Measurements from ENCODE around the gene PTPRJ.
"Not testable (repeated sequence)": the region's sequence is repeated elsewhere in the genome, so short reads cannot be mapped to it uniquely, and the experiment has no call there.

The PTPRJ gene

DNA sequence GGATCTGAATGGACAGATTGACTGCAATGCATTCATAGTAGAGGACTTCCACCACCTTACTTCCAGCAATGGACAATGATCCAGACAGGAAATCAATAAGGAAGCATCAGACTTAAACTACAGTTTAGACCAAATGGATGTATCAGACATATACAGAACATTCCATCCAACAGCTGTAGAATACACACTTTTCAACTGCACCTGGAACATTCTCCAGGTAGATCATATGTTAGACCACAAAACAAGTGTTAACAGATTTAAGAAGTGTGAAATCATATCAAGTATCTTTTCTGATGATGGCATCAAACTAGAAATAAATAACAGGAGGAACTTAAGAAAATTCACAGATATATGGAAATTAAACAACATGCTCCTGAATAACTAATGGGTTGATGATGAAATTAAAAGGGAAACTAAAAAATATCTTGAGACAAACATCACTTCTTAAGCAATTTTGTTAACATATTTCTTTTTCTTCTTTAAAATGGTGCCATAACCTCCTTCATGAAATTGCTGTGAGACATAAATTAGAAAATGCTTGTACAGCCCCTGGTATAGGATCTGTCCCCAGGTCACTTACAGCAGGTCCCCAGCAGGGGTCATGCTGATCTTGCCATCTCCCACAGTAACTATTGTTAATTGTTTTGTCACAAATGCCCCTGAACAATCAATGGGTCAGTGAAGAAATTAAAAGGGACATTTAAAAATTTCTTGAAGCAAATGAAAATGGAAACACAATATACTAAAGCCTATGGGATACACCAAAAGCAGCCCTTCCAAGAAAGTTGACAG is 136.3 kb downstream of the PTPRJ start:
- no peaks in the 10 kb centered on the region for H3K27me3 ChIP-seq (ENCODE audit: insufficient read depth, low read length)
- no peaks in the 10 kb centered on the region for H3K4me1 ChIP-seq (ENCODE audit: insufficient read depth, low read length)
- no peaks in the 10 kb centered on the region for H3K36me3 ChIP-seq (ENCODE audit: insufficient read depth, low read length)
- H2AFZ ChIP-seq (ENCODE audit: low read depth, low read length), result no peak overlapping the region
- peaks cover 3% of the 10 kb centered on the region for H3K9me3 ChIP-seq (ENCODE audit: low read length)
- no peak overlapping the region for H3K4me3 ChIP-seq (ENCODE audit: low read length)

DNA sequence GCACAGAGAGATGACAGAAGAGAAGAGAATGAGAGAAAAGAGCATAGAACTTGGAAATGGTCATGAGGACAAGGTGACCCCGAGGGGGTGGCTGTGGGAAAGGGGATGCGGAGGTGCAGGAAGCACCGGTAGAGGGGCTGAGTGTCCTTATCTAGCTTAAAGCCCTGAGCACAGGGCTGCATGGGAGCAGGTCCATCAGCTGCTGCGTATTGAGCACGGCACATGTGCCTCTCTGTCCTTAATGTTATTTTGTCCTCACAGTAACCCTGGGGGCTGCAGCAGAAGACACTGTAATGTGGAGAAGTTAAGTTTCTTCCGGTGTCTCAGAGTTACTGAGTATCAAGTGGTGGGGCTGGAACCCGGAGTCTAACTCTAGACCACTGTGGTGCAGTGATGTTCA is 141.9 kb downstream of the PTPRJ start:
- no peak overlapping the region for H2AFZ ChIP-seq (ENCODE audit: low read depth, low read length)

DNA sequence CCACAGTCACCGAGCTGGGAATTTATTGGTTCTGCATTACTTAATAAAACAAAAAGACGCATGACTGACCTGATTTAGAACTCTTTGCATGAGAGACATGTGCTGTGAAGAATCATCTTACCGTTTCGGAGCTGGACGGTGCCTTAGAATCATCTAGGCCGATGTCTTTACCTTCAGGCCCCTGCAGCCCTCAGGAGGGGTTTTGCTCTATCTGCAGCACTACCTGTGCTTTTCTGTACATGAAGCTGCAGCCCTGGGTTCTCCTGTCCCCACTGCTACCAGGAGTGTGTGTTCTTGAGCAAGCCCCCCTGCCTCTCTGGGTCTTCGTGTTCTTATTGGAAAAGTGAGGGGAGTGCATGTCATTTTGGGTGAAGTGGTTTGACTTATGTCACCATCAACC is 142.3 kb downstream of the PTPRJ start:
- Histone ChIP-seq H3K27me3 (ENCODE audit: insufficient read depth, low read length) (no peaks in the 10 kb centered on the region), H2AFZ (ENCODE audit: low read depth, low read length) (no peak overlapping the region)

More for the DNA sequence above, 141.9 kb downstream of the PTPRJ start:
- Histone ChIP-seq H3K4me3 (ENCODE audit: low read length) (no peak overlapping the region), H3K36me3 (ENCODE audit: insufficient read depth, low read length) (peaks cover 18% of the 10 kb centered on the region), H3K4me1 (ENCODE audit: insufficient read depth, low read length) (no peaks in the 10 kb centered on the region), H3K27me3 (ENCODE audit: insufficient read depth, low read length) (no peaks in the 10 kb centered on the region), H3K9me3 (ENCODE audit: low read length) (no peaks in the 10 kb centered on the region)

DNA sequence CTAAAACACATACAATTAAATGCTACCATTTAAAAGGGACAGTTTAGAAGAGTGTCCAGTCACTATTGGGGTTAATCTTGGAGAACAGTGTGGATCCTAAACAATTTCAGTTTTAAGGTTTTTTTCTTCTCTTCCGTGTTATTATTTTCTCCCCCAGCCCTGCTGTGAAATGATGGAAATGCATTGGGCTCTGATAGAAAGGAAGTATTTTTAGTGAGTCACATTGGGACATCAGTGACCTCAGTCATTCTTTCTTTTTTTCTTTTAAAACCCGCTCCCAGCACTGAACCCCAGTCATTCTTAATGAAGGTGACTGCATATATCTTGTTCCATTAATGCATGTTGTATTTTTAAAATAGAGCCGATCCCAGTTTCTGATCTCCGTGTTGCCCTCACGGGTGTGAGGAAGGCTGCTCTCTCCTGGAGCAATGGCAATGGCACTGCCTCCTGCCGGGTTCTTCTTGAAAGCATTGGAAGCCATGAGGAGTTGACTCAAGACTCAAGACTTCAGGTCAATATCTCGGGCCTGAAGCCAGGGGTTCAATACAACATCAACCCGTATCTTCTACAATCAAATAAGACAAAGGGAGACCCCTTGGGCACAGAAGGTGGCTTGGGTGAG is 143.0 kb downstream of the PTPRJ start:
- peaks cover 27% of the 10 kb centered on the region for H3K36me3 ChIP-seq (ENCODE audit: insufficient read depth, low read length)
- H3K4me3 ChIP-seq (ENCODE audit: low read length), result no peak overlapping the region
- H2AFZ ChIP-seq (ENCODE audit: low read depth, low read length), result no peak overlapping the region
- H3K27me3 ChIP-seq (ENCODE audit: insufficient read depth, low read length), result no peaks in the 10 kb centered on the region
- no peaks in the 10 kb centered on the region for H3K9me3 ChIP-seq (ENCODE audit: low read length)
- no peaks in the 10 kb centered on the region for H3K4me1 ChIP-seq (ENCODE audit: insufficient read depth, low read length)

More for the DNA sequence above, 142.3 kb downstream of the PTPRJ start:
- Histone ChIP-seq H3K36me3 (ENCODE audit: insufficient read depth, low read length) (peaks cover 21% of the 10 kb centered on the region), H3K9me3 (ENCODE audit: low read length) (no peaks in the 10 kb centered on the region), H3K4me3 (ENCODE audit: low read length) (no peak overlapping the region), H3K4me1 (ENCODE audit: insufficient read depth, low read length) (no peaks in the 10 kb centered on the region)

DNA sequence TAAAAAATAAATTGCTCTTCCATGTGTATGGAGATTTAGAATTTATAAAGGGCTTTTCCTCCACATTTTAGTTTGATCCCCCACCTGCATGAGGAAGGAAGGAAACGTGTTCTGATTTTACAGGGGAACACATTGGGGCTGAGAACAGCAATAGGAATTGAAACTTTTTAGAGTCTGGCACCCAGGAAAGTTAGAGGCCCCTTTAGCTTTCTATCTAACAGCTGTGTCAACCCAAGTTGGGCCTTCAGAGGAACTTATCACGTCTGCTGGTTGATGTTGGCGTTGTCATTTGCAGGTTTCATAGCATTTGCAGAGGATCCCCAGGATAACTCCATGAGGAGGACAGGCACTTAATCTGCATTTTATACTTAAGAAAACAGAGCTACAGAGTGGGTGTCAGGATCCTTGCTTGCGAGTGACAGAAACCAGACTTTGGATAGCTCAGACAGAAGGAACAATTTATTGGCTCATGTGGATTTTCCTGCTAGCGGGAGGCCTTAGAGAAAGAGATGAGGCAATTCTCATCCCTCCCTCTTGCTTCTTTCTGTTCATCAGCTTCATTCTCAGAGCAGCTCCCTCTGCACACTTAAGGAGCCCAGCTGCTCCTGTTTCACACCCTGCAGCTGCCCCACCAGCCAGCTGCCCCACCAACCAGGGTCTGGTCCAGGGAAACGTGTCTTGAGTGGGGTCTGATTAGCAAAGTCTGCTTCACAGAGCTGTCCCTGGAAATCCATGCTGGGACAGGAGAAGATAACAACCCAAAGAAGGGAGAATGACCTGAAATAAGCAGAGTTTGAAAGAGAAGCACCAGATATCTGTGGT is 143.8 kb downstream of the PTPRJ start:
- H3K9me3 ChIP-seq (ENCODE audit: low read length), result no peaks in the 10 kb centered on the region
- H3K4me3 ChIP-seq (ENCODE audit: low read length), result no peak overlapping the region
- no peak overlapping the region for H2AFZ ChIP-seq (ENCODE audit: low read depth, low read length)
- H3K4me1 ChIP-seq (ENCODE audit: insufficient read depth, low read length), result no peaks in the 10 kb centered on the region
- no peaks in the 10 kb centered on the region for H3K27me3 ChIP-seq (ENCODE audit: insufficient read depth, low read length)
- peaks cover 28% of the 10 kb centered on the region for H3K36me3 ChIP-seq (ENCODE audit: insufficient read depth, low read length)

DNA sequence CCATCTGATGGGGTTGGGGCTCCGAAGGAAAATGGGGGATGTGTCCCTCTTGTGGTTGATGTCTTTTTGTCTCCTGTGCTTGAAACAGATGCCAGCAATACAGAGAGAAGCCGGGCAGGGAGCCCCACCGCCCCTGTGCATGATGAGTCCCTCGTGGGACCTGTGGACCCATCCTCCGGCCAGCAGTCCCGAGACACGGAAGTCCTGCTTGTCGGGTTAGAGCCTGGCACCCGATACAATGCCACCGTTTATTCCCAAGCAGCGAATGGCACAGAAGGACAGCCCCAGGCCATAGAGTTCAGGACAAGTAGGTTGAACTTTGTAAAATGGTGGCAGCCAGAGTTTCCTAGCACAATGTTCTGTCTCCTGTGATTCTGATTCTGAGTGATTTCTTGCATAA is 144.5 kb downstream of the PTPRJ start:
- H3K36me3 ChIP-seq (ENCODE audit: insufficient read depth, low read length), result peaks cover 35% of the 10 kb centered on the region
- no peaks in the 10 kb centered on the region for H3K27me3 ChIP-seq (ENCODE audit: insufficient read depth, low read length)
- H3K4me1 ChIP-seq (ENCODE audit: insufficient read depth, low read length), result no peaks in the 10 kb centered on the region
- H2AFZ ChIP-seq (ENCODE audit: low read depth, low read length), result no peak overlapping the region
- no peaks in the 10 kb centered on the region for H3K9me3 ChIP-seq (ENCODE audit: low read length)
- no peak overlapping the region for H3K4me3 ChIP-seq (ENCODE audit: low read length)

DNA sequence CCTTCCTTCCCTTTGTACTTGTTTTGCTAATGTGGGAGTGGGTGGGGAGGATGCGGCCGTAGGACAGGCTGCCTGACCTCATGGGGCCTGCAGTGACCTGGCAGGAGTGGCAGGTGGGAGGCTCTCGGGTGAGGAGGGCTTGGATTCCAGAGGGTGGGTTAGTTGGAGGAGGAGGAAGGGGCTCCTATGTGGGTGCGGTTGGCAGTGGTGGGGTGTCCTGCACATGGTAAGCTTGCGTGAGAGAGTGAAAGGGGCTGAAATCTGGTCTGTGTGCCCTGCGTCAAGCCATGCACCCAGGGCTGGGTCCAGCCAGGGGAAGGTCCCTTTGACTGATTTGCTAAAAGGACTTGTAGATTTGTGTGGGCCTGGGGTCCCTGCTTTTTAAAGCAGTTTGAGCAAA is 145.5 kb downstream of the PTPRJ start:
- Histone ChIP-seq H3K27me3 (ENCODE audit: insufficient read depth, low read length) (no peaks in the 10 kb centered on the region), H3K9me3 (ENCODE audit: low read length) (no peaks in the 10 kb centered on the region), H3K36me3 (ENCODE audit: insufficient read depth, low read length) (peaks cover 40% of the 10 kb centered on the region)

DNA sequence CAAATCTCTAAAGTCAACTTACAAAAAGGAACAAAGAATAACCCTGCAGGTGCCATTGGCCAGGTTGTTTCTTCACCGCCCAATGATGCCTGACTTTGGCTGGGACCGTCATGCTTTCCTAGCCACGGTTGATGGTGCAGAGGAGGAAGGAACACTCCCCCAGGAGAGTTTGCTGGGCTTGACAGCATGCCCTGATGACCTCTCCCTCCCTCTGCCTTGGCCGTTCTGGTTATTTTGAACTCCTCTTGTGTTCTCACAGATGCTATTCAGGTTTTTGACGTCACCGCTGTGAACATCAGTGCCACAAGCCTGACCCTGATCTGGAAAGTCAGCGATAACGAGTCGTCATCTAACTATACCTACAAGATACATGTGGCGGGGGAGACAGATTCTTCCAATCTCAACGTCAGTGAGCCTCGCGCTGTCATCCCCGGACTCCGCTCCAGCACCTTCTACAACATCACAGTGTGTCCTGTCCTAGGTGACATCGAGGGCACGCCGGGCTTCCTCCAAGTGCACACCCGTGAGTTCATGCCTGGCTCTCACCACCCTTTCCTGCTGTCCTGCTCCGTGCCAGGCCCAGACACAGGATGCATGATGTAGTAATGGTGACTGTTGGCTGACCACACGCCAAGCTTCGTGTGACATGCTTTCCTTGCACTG is 147.3 kb downstream of the PTPRJ start:
- Histone ChIP-seq H2AFZ (ENCODE audit: low read depth, low read length) (no peak overlapping the region), H3K27me3 (ENCODE audit: insufficient read depth, low read length) (no peaks in the 10 kb centered on the region), H3K9me3 (ENCODE audit: low read length) (no peaks in the 10 kb centered on the region), H3K36me3 (ENCODE audit: insufficient read depth, low read length) (peaks cover 44% of the 10 kb centered on the region), H3K4me1 (ENCODE audit: insufficient read depth, low read length) (no peaks in the 10 kb centered on the region), H3K4me3 (ENCODE audit: low read length) (no peak overlapping the region)

More for the DNA sequence above, 145.5 kb downstream of the PTPRJ start:
- Histone ChIP-seq H3K4me1 (ENCODE audit: insufficient read depth, low read length) (no peaks in the 10 kb centered on the region), H2AFZ (ENCODE audit: low read depth, low read length) (no peak overlapping the region), H3K4me3 (ENCODE audit: low read length) (no peak overlapping the region)

DNA sequence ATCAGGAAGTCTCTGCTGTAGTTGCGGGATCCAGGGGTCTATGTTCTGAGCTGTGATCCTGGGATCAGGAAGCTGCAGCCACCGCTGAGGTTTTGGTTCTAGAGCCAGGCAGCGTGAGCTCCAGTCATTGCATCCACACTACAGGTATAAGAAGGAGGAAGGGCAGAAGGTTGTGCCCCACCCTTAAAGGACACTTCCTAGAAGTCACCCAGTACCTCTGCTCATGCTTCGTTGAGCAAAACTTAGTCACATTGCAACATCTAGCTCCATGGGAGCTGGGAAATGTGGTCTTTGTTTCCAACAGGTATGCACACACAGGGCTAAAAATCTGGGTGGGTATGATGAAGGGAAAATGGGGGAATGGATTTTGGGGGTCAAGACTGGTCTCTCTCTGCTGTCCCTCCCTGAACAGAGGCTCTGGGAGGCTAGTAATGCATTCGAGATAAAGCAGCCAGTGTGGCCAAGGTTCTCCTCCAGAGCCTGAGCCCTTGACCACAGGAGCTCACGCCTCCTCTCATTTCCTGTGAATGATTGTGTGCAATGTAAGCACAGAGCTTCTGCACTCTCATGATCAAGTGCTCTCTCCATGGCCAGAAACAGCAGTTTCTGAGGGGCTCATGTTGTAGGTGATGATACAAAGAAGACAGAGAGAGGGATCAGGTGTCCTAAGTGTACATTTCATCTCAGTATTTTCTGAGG is 149.5 kb downstream of the PTPRJ start:
- Histone ChIP-seq H3K9me3 (ENCODE audit: low read length) (no peaks in the 10 kb centered on the region), H3K36me3 (ENCODE audit: insufficient read depth, low read length) (peaks cover 40% of the 10 kb centered on the region), H2AFZ (ENCODE audit: low read depth, low read length) (no peak overlapping the region), H3K4me1 (ENCODE audit: insufficient read depth, low read length) (no peaks in the 10 kb centered on the region), H3K4me3 (ENCODE audit: low read length) (no peak overlapping the region), H3K27me3 (ENCODE audit: insufficient read depth, low read length) (no peaks in the 10 kb centered on the region)

DNA sequence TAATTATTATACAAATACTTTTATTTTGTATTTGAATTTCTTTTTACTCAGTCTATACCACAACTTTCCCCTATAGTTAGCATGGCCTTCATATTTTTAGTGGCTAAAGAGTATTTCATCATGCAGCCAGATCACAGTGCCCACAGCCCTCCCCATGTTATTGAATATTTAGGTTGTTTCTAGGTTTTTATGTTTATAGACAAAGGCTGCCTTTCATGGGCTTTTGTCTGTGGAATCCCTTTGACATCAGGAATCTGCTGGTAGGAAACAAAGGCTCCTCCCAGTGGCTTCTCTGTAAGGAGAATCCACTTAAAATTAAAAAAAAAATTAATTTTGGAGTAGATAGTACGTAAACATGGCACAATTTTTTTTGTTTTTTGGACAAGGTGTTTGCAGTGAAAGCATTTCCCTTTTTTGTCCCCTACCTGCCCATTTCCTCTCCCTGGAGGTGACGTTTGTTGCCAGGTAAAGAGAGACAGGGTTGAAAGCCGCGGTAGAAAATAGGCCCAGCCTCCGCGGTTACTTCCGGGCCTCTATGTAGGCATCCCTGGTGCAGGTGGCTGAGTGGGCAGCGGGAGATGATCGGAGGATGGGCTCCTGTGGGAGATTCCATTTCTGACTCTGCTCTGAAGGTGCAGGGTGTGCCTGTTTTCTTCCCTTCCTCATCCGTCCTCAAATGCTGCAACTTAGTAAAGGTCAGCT is 154.0 kb downstream of the PTPRJ start:
- Histone ChIP-seq H2AFZ (ENCODE audit: low read depth, low read length) (no peak overlapping the region), H3K4me3 (ENCODE audit: low read length) (no peak overlapping the region), H3K36me3 (ENCODE audit: insufficient read depth, low read length) (peaks cover 17% of the 10 kb centered on the region), H3K4me1 (ENCODE audit: insufficient read depth, low read length) (no peaks in the 10 kb centered on the region), H3K27me3 (ENCODE audit: insufficient read depth, low read length) (no peaks in the 10 kb centered on the region), H3K9me3 (ENCODE audit: low read length) (no peaks in the 10 kb centered on the region)

DNA sequence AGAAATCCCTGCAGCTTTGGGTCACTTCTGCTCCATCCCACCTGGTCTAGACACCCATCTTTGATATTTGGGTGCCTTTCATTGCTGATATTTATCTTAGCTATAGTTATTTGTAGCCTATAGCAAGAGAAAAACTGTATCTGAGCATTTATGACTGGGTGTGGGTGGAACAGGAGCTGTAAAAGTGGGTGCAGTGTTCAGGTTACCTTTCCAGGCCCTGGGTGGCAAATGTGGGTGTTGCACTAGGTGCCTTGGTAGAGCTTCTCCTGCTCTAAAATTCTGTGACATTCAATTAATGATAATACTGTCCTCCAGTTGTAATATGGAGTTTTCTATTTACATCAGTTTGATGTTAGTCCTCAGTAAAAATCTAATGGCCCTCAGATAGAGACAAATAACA is 157.9 kb downstream of the PTPRJ start:
- H3K9me3 ChIP-seq (ENCODE audit: low read length), result no peaks in the 10 kb centered on the region

DNA sequence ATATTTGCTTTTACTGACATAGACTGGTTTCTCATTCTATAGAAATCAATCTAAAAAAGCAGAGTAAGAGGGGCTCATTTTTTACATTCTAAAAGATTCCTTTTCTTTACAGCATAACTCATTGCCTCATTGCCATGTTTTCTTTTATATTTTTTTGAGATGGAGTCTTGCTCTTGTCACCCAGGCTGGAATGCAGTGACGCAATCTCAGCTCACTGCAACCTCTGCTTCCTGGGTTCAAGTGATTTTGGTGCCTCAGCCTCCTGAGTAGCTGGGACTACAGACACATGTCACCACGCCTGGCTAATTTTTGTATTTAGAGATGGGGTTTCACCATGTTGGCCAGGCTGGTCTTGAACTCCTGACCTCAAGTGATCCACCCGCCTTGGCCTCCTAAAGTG is 159.5 kb downstream of the PTPRJ start:
- not testable (repeated sequence) for H3K9me3 ChIP-seq (ENCODE audit: low read length); H3K27me3 ChIP-seq (ENCODE audit: insufficient read depth, low read length); H3K4me3 ChIP-seq (ENCODE audit: low read length); H2AFZ ChIP-seq (ENCODE audit: low read depth, low read length)
- peaks cover 14% of the 10 kb centered on the region for H3K36me3 ChIP-seq (ENCODE audit: insufficient read depth, low read length)
- peaks cover 24% of the 10 kb centered on the region for H3K4me1 ChIP-seq (ENCODE audit: insufficient read depth, low read length)

More for the DNA sequence above, 157.9 kb downstream of the PTPRJ start:
- H3K27me3 ChIP-seq (ENCODE audit: insufficient read depth, low read length), result no peaks in the 10 kb centered on the region
- no peak overlapping the region for H3K4me3 ChIP-seq (ENCODE audit: low read length)
- no peak overlapping the region for H2AFZ ChIP-seq (ENCODE audit: low read depth, low read length)
- H3K4me1 ChIP-seq (ENCODE audit: insufficient read depth, low read length), result peaks cover 22% of the 10 kb centered on the region
- H3K36me3 ChIP-seq (ENCODE audit: insufficient read depth, low read length), result peaks cover 9% of the 10 kb centered on the region

Data from neuron (in vitro differentiated cells).